HEK293 (cell line): Measurements from ENCODE around the gene AKAP1.

Experiments used
- REPIN1 ChIP-seq: fragments of 450-650 bp; formaldehyde crosslinking; IDR thresholded peaks from 2 replicates; pipeline ENCODE4 v1.5.1; 2017; ENCODE audit warnings: missing biosample characterization, missing genetic modification characterization, low read depth
- WT1 ChIP-seq: fragments of 450-650 bp; formaldehyde crosslinking; IDR thresholded peaks from 2 replicates; pipeline ENCODE4 v1.5.1; 2016; ENCODE audit warnings: missing biosample characterization, missing genetic modification characterization
- ZFP37 ChIP-seq: fragments of 450-650 bp; formaldehyde crosslinking; IDR thresholded peaks from 2 replicates; pipeline ENCODE4 v1.5.1; 2016; ENCODE audit warnings: missing biosample characterization, missing genetic modification characterization
- ZNF10 ChIP-seq: fragments of 450-650 bp; formaldehyde crosslinking; IDR thresholded peaks from 2 replicates; pipeline ENCODE4 v1.5.1; 2017; ENCODE audit warnings: missing biosample characterization, missing genetic modification characterization
- ZNF133 ChIP-seq: fragments of 450-650 bp; formaldehyde crosslinking; IDR thresholded peaks from 2 replicates; pipeline ENCODE4 v1.5.1; 2016; ENCODE audit warnings: missing biosample characterization, missing genetic modification characterization
- ZNF266 ChIP-seq: fragments of 450-650 bp; formaldehyde crosslinking; IDR thresholded peaks from 2 replicates; pipeline ENCODE4 v1.5.1; 2016; ENCODE audit warnings: missing biosample characterization, missing genetic modification characterization, low read depth
- ZNF324 ChIP-seq: fragments of 450-650 bp; formaldehyde crosslinking; IDR thresholded peaks from 2 replicates; pipeline ENCODE4 v1.5.1; 2016; ENCODE audit warnings: missing biosample characterization, missing genetic modification characterization
- ZNF510 ChIP-seq: fragments of 450-650 bp; formaldehyde crosslinking; IDR thresholded peaks from 2 replicates; pipeline ENCODE4 v1.5.1; 2018; ENCODE audit warnings: mild to moderate bottlenecking, missing genetic modification characterization, missing biosample characterization; ENCODE audit not compliant: insufficient replicate concordance
- ZNF777 ChIP-seq: fragments of 450-650 bp; formaldehyde crosslinking; IDR thresholded peaks from 2 replicates; pipeline ENCODE4 v1.5.1; 2017; ENCODE audit warnings: missing biosample characterization, missing genetic modification characterization, borderline replicate concordance
- ZNF843 ChIP-seq: fragments of 450-650 bp; formaldehyde crosslinking; IDR thresholded peaks from 2 replicates; pipeline ENCODE4 v1.5.1; 2016; ENCODE audit warnings: missing biosample characterization, missing genetic modification characterization
- TF ChIP-seq, protein P1 (sequence below): fragments of 450-650 bp; formaldehyde crosslinking; IDR thresholded peaks from 2 replicates; pipeline ENCODE4 v1.5.1; 2016; ENCODE audit warnings: missing biosample characterization, missing genetic modification characterization

DNA sequence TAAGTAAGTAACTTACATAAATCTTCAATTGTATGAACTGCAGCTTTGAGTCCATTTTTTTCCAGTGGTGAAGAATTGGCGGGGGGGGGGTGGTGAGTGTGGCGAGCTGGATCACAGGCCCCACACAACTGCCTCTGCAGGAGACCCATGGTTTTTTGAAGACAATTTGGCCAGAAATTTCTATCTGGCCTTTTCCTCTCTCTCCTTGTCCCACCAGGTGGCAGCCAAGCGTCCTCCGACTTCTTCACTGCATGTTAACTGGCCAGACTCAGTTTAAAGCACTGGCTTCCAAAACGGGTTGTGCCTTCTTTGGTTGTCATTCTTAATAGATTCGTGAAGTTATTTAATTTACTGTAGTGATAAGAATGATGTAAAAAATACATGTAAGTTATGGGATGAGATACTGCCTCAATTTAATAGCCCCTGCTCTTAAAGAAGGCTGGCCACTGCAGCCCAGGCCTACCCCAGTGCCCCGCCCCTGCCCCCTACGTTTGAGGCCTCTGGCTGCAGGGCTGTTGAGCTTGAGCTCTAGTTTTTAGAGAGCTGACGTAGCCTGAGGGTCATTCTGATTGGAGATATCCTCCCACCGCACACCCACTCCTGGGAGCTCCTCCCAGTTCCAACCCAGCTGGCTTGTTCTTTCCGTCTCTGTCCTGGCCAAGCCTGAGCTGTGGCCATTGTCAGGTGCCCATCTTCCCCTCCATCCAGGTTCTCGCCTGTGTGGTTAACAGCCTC, 36.4 kb downstream of the AKAP1 start:
- TF ChIP-seq WT1, result no peak
- TF ChIP-seq REPIN1, result no peak
- TF ChIP-seq ZNF324 (tag by site-specific recombination), result no peak
- no peak for TF ChIP-seq ZFP37
- TF ChIP-seq ZNF10 (tag by site-specific recombination), result no peak
- TF ChIP-seq ZNF133 (tag by site-specific recombination), result no peak
- TF ChIP-seq, protein P1, sequence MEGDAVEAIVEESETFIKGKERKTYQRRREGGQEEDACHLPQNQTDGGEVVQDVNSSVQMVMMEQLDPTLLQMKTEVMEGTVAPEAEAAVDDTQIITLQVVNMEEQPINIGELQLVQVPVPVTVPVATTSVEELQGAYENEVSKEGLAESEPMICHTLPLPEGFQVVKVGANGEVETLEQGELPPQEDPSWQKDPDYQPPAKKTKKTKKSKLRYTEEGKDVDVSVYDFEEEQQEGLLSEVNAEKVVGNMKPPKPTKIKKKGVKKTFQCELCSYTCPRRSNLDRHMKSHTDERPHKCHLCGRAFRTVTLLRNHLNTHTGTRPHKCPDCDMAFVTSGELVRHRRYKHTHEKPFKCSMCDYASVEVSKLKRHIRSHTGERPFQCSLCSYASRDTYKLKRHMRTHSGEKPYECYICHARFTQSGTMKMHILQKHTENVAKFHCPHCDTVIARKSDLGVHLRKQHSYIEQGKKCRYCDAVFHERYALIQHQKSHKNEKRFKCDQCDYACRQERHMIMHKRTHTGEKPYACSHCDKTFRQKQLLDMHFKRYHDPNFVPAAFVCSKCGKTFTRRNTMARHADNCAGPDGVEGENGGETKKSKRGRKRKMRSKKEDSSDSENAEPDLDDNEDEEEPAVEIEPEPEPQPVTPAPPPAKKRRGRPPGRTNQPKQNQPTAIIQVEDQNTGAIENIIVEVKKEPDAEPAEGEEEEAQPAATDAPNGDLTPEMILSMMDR, result peak; percentile 34; the same call in 1 of the 2 replicates
- TF ChIP-seq ZNF510 (tag by site-specific recombination), result no peak
- no peak for TF ChIP-seq ZNF266 (tag by site-specific recombination)
- no peak for TF ChIP-seq ZNF777 (tag by site-specific recombination)
- TF ChIP-seq ZNF843, result no peak
